DMS79 (cell line): ENCODE data around the gene ERN1.
A peak's percentile ranks its signal among the peaks of the same experiment; 100 is the strongest.
"Not testable (repeated sequence)": the region's sequence is repeated elsewhere in the genome, so short reads cannot be mapped to it uniquely, and the experiment has no call there.

Experiments
- DNase-seq: peaks from one replicate; lab custom pipeline; 2025; lab: John Stamatoyannopoulos, UW

ERN1 gene

GRCh38 chr17:64135000-64135399 lies 5.1 kb upstream of the ERN1 start:
- no peak for DNase-seq

- DNase-seq = no peak
These were observed 4.4 kb upstream of the ERN1 start for GRCh38 chr17:64134216-64134970.

DNA sequence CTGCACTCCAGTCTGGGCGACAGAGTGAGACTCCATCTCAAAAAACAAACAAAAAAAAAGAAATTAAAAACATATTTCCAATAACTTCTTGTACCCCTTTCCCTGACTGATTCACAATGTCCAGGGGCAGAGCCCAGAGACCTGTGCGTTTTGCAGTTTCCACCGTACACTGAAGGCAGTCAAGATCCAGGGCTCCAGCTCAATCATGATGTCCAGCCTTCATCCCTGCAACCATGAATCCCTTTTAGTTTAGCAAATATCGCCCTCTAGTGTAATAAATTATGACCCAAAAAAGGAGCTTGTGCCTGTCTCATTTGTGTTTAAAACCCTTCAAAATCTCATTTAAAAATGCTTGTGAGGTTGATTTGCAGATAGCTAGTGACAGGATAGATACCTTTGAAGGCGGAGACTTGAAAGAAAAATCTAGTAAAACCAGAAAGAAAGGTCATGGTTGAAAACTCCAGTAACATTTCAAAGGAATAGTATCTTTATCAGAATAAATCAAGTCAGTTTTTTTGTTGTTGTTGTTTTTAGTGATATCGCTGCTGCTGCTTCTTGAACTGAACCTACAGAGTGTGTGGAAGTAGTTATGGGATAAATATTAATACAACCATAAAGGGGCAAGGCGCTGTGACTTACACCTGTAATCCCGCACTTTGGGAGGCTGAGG lies 3.7 kb upstream of the ERN1 start:
- peak; percentile 8 for DNase-seq

- DNase-seq = no peak
These were observed 1.8 kb upstream of the ERN1 start for GRCh38 chr17:64131606-64132270.

DNA sequence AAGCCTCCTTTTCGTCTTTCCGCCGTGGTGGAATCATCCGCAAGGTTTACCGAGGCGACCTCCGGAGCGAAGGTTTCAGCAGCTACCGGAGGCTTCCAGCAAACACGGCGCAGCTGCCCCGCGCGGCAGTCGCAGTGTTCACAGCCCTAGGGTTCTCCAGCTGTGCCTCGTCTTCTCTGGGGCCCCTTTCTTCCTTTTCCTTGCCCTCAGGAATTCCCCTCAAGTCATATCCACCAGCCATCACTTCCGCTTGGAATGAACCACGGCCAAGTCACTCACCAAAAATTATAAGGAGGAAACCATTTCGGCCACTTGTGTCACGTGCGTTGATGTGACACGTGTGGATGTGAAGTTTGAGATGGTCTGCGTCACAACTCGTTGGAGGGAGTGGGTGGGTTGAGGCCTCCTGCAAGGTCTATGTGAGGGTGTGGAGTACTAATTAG lies 636 bp upstream of the ERN1 start:
- DNase-seq = peak; percentile 32

DNA sequence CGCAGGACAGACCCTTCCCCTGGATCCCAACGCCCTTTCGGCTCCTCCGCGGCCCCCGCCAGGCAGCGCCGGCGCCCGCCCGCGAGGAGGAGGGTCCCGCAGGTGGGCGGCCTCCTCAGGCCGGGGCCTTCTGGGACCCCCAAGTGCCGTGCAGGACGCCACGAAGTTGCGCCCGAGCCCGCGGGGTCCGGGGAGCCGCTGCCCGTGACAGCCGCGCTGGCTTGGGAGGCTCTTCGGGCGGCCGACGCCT lies 504 bp downstream of the ERN1 start:
- DNase-seq = no peak

DNA sequence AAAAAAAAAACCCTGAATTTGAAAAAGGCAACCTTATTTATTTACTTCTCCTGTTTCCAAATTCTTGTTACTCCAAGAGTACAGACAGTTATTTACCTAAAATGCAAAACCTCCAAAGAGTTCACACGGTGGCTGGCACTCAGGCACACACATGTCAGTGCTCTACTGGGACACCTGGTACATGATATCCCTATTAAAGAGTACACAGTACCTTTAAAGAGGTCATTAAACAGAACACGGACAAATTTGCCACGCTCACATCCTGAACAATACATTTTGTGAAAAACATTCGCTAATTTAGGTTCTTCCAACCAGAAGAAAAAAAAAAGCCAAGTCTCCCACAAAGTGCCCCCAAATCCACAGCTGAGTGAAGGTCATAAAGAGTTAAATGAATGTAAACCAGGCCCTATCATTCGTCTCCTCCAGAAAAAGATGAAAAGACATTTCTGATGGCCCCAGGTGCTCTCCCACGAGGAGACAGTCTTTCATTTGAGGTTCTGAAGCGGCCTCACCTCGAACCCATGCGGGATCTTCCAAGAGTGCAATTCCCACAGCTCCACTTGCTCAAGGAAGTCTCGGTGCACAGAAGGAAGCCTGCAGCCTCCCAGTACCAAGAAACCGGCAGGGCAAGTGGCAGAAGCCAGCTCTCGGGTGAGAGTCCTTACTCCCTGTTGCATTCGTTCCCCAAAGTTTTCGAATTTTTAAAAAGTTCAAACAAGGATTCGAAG lies 993 bp downstream of the ERN1 start:
- no peak for DNase-seq

DNA sequence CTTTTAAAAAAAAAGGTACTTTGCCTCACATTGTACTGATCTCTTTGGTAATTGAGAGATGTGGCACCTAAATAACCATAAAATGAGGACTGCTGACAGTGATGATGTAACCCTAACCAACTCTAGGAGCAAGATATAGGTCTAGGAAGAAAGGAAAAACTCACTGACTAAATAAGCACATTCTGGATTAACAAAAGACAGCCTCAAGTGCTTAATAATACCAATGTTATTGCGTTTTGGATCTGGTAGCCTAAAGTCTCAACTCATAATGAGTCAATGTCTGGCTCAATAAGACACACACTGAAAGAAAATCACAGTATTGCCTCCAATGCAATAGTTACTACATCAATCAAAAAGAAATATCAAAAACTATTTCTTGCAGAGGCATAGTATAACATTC lies 3.0 kb downstream of the ERN1 start:
- DNase-seq = no peak

- DNase-seq = no peak
These were observed 4.0 kb downstream of the ERN1 start for GRCh38 chr17:64125937-64126336.

DNA sequence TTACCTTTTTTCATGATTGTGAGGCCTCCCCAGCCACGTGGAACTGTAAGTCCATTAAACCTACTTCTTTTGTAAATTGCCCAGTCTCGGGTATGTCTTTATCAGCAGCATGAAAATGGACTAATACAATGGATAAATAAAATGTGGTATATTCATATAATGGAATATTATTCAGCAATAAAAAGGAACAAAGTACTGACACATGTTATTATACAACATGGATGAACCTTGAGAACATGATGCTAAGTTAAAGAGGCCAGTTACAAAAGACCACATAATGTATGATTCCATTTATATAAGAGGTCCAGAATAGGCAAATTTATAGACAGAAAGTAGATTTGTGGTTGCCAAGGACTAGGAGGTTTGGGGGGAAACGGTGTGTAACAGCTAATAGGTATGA lies 5.3 kb downstream of the ERN1 start:
- no peak for DNase-seq

DNA sequence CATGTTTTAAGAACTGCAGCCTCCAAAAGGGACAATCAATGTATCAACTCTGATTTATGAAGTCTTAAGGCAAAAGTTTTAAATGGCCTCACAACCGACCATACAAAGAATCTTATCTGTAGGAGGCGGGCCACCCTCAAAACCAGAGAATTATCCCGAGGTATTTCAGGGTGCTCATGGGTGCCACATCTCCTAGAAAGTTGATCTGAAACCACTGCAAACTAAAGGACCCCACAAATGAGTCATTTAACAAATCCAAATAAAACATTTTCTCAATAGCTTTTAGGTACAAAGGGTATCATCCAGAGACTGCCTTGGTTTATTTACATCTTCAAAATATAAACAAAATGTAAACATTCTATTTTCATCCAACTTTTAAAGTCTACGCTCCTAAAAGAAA lies 6.8 kb downstream of the ERN1 start:
- no peak for DNase-seq

DNA sequence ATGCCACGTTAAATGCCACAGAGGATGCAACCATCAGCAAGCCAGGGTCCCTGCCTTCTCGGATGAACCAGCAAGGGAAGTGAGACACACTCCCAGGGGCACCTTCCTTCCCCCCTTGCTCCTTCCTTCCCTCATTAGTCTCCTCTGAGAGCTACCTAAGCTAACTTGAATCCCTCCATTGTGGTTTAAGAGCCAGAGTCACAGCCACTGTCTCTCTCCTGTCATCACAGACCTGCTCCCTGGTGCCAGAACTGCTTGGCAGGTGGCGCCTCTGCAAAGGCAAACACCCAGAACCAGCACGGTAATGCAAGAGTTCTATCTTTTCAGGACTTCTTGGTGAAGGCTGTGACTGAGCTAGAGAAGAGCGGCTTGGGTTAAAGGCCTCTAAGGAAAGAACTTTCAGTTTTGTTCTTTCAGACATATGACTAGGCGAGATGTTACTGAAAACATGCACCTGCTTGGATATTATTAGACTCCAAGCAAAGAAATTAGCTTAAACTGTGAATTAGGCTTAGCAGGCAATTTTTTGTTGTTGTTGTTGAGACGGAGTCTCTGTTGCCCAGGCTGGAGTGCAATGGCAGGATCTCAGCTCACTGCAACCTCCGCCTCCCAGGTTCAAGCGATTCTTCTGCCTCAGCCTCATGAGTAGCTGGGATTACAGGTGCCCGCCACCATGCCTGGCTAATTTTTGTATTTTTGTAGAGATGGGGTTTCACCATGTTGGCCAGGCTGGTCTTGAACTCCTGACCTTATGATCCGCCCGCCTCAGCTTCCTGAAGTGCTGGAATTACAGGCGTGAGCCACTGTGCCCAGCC lies 8.8 kb downstream of the ERN1 start:
- DNase-seq = not testable (repeated sequence)

DNA sequence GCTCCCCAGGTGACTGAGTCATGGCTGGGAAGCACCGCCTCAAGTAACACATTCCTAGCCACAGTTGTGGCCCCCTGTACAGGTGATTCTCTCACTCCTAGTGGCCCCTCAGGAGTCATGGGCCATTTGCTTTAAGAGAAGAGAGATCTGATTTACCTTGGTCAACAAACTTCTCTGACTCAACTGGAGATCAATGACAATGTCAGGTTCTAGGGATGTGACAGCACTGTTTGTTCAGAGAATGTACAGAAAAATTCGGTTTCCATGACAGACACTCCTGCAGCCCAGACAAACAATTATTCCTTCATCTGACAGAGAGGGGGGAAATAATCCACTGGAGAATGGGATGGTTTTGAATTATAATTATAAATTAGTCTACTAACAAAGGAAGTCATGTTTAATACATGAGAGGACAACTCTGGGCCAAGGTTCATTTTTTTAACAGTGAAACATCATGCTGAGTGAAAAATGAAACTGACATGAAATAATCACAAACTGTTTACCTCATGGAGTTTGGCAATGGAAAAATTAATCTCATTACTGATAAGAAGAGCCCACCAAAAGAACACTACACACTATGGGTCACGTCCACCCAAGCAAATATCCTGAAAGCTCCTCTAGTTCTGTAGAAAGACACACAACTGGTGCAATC lies 9.7 kb downstream of the ERN1 start:
- no peak for DNase-seq

DNA sequence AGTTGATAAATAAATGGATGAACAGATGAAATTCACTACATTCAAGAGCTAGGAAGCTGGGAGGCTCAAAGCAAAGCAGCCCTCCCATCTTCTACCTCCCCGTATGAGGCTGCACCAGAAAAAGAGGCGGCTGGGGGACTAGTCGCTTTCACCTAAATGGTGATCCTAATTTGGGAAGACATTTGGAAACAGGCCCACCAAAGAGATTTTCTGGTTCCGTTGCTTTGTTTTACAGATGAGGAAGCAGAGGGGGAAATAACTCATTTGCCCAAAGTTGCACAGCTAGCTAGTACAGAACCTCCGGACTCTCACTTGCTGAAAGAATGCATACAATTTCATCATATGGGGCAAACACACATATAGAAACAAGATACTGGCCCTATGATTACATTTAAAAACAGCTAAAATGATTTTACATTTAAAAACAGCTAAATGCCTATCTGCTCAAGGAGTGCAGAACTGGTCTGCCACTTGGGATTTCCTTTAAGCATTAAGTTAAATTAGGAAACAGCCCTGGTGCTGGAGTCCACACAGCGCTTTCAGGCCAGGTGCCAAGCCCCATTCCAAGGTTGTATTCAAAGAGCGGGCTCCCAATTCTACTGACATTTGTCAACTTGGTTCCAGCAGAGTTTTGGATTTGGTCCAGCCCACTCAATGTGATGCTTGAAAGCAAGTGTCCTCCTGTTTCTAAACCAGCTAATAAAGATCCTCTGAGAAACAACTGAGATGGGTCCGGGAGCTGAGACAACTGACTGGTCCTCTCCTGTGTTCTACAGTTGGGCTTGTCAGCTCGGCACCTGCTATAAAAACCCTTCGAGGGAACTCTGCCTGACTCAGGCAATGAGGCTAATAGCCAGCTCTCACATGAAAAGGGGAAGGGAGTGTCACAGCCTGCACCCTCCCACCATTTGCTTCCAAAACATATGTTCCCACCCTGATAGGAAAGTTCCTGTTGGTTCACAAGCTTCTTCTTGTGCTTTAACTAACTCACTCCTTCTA lies 11.7 kb downstream of the ERN1 start:
- peak; percentile 54 for DNase-seq

DNA sequence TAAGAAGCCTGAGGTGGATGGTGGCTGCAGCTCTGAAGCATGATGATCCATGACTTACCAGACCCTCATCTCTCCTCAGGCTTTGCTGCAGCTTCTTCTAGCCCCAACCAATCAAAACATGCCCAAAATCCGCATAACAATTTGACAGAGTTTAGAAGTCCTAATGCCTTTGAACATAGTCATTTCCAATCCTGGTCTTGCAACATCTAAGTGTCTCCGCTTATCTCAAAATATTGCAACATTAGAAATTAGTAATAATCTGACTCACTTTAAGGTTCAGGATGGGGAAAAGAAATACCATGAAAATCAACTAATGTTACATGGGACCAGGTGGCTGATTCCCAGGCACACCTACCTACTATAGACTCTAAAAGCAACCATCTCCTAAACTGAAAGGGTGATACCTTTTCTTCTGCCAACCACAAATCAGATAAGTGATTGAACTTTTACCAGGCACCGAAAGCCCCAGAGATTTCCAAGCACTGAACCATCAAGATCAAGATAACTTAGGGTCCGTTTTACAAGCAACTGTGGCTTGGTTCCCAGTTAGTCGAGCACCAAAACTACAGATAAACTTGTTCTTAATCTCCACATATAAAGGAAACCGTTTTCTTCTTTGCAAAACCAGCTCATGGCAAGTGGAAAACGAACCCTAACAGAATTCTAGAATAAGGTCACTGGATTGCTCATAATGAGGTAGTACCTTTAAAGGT lies 14.0 kb downstream of the ERN1 start:
- DNase-seq = no peak

DNA sequence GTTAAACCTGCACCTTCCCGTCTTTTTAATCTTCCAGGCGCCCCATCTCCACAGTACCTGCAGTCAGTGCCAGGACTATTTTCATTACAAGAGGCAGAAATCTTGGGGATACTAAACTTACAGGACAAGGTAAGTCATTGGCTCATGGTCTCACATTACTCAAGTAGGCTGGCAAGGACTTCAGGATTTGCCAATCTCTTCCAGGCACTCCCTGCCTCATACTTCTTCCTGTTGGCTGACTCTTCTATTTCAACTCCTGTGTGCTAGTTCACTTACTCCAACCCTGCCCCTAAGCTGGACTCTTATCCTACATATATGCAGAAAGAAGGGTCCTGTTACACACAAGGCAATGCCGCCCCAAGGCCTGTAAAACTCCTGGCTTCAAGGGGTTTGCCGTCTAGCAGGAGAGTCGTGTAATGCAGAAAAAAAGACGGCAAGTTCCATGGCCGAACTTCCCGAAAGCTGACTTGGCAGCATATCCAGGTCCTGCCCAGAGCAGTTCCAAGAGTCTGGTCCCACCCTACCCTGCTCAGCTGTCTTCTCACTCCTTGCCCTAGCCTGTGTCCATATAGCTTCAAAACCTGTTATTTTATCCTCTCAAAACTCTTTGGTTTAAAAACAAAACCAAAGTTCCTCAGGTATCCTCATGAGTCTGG lies 14.8 kb downstream of the ERN1 start:
- DNase-seq = no peak

DNA sequence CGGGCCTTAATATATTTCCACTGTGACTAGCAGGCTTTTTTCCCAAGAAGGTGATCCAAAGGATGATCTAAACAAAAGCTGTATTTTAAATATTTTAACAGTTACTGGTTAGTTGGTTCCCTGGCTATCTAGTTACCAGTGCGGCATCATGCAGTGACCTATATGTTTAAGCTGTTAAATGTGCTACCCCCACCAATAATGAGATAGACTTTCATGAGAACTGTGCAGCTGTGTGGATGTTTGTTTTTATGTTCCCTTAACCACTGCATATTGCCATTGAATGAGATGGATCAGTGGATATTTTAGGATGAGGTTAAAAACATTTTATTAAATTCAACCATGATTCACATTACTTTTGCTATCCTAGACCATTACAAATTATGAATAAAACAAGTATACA lies 16.9 kb downstream of the ERN1 start:
- DNase-seq = no peak

- no peak for DNase-seq
These were observed 18.1 kb downstream of the ERN1 start for GRCh38 chr17:64111831-64112230.
